Measurements from ENCODE around the gene ADGRB2. TPM values are rescaled to one million over a fixed set of nuclear protein-coding genes. Genes with fewer than 3 reads are reported as not detected.

ADGRB2 gene
- total and polyA plus RNA-seq, 3 donors from 2014 or later, result 11.8 to 18.0 (median 15.7) TPM

- no peak for TF ChIP-seq POLR2A (IDR thresholded peaks at IDR 0.05)
- TF ChIP-seq, protein P1, sequence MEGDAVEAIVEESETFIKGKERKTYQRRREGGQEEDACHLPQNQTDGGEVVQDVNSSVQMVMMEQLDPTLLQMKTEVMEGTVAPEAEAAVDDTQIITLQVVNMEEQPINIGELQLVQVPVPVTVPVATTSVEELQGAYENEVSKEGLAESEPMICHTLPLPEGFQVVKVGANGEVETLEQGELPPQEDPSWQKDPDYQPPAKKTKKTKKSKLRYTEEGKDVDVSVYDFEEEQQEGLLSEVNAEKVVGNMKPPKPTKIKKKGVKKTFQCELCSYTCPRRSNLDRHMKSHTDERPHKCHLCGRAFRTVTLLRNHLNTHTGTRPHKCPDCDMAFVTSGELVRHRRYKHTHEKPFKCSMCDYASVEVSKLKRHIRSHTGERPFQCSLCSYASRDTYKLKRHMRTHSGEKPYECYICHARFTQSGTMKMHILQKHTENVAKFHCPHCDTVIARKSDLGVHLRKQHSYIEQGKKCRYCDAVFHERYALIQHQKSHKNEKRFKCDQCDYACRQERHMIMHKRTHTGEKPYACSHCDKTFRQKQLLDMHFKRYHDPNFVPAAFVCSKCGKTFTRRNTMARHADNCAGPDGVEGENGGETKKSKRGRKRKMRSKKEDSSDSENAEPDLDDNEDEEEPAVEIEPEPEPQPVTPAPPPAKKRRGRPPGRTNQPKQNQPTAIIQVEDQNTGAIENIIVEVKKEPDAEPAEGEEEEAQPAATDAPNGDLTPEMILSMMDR (IDR thresholded peaks at IDR 0.05), result no peak
- Histone ChIP-seq H3K27ac (no peak overlapping the region), H3K4me1 (peaks cover 12% of the 10 kb centered on the region), H3K4me3 (no peak overlapping the region), H3K36me3 (ENCODE audit: low read depth, missing control alignments) (no peaks in the 10 kb centered on the region), H3K27me3 (no peaks in the 10 kb centered on the region), H3K9me3 (no peaks in the 10 kb centered on the region)
- intact Hi-C loops (cut with DNase I; ENCODE audit: low total_unique reads), result loop anchor here (10.0 kb wide), 1 partner anchor 120 kb away; no protein-coding TSS in a partner anchor
- WGBS, 2 donors, result 74 to 87% methylated on average over 13 to 20 of the region's 20 CpGs
- DNase-seq, result no peak
Observed at GRCh38 chr1:31785020-31785946, 21.1 kb upstream of the ADGRB2 start.

DNA sequence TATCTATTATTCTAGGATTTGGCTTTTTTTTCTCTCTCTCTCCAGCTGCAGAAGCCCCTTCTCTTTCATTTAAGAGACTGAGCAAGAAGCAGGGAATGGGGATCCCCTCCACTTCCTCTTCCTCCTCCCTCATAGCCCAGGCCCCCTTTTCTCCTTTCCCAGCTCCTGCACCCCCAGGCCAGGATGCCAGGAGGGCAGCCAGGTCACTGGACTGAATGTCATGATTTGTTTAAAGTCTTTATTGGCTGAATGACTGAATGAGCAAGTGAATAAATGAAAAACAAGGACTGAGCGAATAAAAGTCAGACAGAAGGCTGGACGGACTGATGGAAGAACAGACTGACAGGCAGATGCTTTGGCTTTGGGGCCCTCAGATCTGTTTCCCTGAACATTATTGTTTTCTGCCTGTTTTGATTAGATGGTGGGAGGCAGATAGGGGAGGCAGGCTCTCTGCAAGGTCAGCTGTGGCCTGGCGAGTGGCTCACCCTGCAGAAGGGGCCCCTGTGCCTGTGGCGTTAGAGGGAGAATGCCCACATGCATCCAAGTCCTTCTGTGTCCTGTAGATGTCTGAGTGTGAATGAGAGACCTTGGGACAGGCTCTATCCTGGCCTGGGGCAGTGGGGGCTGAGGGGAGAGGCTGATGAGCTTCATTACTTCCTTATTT lies 20.3 kb upstream of the ADGRB2 start:
- DNase-seq, result no peak
- no peaks in the 10 kb centered on the region for H3K27me3 ChIP-seq
- WGBS, 2 donors, result 72 to 83% methylated on average over 4 of the region's 4 CpGs
- no peaks in the 10 kb centered on the region for H3K9me3 ChIP-seq
- no peaks in the 10 kb centered on the region for H3K36me3 ChIP-seq (ENCODE audit: low read depth, missing control alignments)
- no peak overlapping the region for H3K4me3 ChIP-seq
- no peak overlapping the region for H3K27ac ChIP-seq
- TF ChIP-seq, protein P1 (IDR thresholded peaks at IDR 0.05), result no peak
- TF ChIP-seq POLR2A (IDR thresholded peaks at IDR 0.05), result no peak
- peaks cover 12% of the 10 kb centered on the region for H3K4me1 ChIP-seq
- intact Hi-C loops (cut with DNase I; ENCODE audit: low total_unique reads), result loop anchor here (10.0 kb wide), 1 partner anchor 120 kb away; no protein-coding TSS in a partner anchor

DNA sequence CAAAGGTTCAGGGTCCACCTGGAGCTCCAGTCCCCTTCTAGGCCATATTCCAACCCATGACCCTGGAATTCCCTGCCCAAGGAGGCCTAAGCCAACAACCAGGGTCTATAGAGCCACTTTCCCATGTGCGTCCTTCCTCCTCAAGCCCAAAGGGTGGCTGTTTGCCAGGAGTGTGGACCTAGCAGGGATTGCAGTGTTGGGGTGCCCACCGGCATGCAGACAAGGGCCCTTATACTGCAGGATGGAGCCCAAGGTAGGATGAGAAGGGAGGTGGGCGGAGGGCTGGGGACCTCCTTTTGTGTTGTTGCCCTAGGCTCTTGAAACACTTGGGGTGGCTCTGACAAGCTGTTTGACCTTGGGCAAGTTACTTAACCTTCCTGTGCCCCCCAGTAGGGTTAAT lies 19.7 kb upstream of the ADGRB2 start:
- no peak for DNase-seq
- no peaks in the 10 kb centered on the region for H3K9me3 ChIP-seq
- WGBS, 2 donors, result 90 to 97% methylated on average over 2 to 3 of the region's 3 CpGs
- no peak for TF ChIP-seq POLR2A (IDR thresholded peaks at IDR 0.05)
- TF ChIP-seq, protein P1 (IDR thresholded peaks at IDR 0.05), result no peak
- H3K27ac ChIP-seq, result no peak overlapping the region
- H3K4me3 ChIP-seq, result no peak overlapping the region
- no peaks in the 10 kb centered on the region for H3K27me3 ChIP-seq
- intact Hi-C loops (cut with DNase I; ENCODE audit: low total_unique reads), result loop anchor here (10.0 kb wide), 1 partner anchor 119 kb away; no protein-coding TSS in a partner anchor
- no peaks in the 10 kb centered on the region for H3K36me3 ChIP-seq (ENCODE audit: low read depth, missing control alignments)
- peaks cover 12% of the 10 kb centered on the region for H3K4me1 ChIP-seq

GRCh38 chr1:31782421-31783410 lies 18.6 kb upstream of the ADGRB2 start:
- DNase-seq, result no peak
- 74 to 75% methylated on average over 10 to 12 of the region's 12 CpGs for WGBS, 2 donors
- intact Hi-C loops (cut with DNase I; ENCODE audit: low total_unique reads), result loop anchor here (10.0 kb wide), 1 partner anchor 118 kb away; no protein-coding TSS in a partner anchor

More at GRCh38 chr1:31782421-31783410, 18.6 kb upstream of the ADGRB2 start:
- TF ChIP-seq POLR2A (IDR thresholded peaks at IDR 0.05), result no peak
- TF ChIP-seq, protein P1 (IDR thresholded peaks at IDR 0.05), result no peak
- Histone ChIP-seq H3K36me3 (ENCODE audit: low read depth, missing control alignments) (no peaks in the 10 kb centered on the region), H3K27me3 (no peaks in the 10 kb centered on the region), H3K9me3 (no peaks in the 10 kb centered on the region), H3K4me1 (peaks cover 12% of the 10 kb centered on the region), H3K4me3 (no peak overlapping the region), H3K27ac (no peak overlapping the region)
